AML-193 (cell line): ENCODE results near the gene MAPK11.

Source experiments
- DNase-seq, 2 experiments: peaks; one replicate each; lab custom pipeline; 2025; lab: John Stamatoyannopoulos, UW

MAPK11 gene

DNA sequence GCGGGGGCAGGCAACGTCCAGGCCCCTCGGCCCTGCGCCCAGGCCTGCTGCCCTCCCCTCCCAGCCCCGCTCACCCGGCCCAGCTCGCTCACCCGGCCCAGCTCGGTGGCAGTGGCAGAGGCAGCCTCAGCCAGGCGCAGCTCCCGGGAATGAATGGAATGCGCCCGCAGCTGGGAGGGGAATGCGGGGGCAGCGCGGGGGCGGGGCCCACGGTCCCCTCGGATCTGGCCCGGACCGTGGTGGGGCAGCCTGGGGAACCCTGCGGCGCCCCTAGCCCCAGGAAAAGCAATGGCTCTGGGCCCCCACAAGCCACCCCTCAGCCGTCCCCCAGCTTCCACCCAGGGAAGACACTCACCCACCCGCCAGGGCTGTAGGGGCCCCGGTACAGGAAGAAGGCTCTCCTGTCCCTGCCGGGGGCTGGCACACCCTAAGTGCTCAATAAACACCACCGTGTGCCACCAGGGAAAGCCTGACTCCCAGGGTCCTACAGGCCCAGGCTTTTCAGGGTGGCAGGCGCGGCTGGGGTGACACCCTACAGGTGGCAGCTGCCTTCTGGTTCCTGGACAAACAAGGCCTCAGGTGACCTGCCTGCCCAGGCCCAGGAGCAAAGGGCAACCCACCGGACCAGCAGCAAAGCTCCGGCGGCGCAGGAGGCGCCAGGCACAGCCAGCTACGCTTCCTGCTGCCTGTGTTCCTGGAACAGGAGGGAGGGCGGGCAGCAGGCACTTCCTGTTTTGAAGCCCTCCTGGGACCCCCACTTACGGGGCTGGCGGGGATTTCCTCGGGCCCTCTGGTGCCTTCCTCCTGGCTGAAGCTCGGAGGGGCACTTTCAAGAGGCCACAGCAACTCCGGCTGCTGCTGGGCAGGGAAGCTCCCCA, 23.5 kb upstream of the MAPK11 start:
- no peak for DNase-seq

DNA sequence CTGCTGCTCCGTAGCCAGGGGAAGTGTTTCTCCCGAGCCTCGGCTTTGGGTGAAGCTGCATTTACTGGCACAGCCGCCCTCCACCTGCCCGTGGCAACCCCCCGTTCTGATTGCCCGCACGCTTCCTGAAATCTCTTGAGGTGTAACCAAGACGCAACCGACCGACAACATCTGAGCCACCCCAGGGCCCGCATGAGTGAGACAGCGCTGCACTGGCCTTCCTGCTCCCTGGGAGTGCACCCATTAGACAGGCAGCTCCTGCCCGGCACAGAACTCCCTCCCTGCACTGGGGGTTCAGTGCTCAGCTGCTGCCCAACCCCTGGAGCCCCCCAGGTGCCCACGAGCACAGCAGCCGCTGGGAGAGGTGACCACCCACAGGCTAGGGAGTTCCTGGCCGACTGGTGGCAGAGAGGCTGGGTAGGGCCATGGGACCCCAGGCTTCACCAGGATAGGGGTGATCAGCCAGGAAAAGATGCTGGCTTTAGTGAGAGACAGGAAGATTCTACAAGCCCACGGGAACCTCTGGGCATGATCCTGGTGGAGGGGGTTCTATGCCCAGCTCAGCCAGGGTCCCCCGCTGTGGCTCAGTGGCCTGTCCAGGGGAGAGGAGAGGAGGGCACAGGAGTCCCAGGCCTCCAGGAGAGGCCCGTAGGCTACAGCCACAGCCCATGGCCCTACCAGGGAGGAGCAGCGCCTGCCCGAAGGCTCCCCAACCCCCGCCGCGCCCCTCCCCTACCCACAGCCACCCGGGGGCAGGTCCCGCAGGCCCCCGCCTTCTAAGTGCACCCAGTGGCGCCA, 22.7 kb upstream of the MAPK11 start:
- no peak for DNase-seq

DNA sequence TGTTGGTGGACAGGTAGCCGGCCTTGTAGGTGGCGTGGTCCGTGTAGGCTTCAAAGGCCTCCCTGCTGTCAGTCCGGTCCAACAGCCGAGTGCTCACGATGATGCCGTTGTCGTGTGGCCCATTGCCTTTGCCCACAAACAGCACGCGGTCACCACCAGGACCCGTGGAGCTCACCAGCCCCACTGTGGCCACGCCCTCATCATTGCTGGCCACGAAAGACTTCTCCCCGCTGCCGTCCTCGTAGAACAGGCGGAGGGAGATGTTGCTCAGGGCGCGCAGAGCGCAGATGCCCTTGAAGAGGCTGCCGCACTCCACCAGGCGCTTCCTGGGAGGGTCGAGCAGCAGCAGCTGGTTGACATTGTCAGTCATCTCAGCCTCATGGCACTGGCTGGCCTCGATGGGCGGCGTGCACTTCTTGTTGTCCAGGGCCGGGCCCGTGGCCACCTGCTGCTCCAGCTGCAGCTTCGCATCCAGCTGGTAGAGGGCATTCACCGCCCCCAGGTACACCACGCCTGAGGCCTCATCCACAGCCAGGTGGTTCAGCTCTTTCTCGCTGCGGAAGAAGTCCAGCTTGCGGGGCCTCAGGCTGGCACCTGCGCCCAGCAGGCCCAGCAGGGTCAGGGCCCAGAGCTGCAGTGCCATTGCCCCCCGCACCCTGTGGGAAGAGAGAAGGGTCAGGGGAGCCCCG, 19.9 kb upstream of the MAPK11 start:
- no peak for DNase-seq

DNA sequence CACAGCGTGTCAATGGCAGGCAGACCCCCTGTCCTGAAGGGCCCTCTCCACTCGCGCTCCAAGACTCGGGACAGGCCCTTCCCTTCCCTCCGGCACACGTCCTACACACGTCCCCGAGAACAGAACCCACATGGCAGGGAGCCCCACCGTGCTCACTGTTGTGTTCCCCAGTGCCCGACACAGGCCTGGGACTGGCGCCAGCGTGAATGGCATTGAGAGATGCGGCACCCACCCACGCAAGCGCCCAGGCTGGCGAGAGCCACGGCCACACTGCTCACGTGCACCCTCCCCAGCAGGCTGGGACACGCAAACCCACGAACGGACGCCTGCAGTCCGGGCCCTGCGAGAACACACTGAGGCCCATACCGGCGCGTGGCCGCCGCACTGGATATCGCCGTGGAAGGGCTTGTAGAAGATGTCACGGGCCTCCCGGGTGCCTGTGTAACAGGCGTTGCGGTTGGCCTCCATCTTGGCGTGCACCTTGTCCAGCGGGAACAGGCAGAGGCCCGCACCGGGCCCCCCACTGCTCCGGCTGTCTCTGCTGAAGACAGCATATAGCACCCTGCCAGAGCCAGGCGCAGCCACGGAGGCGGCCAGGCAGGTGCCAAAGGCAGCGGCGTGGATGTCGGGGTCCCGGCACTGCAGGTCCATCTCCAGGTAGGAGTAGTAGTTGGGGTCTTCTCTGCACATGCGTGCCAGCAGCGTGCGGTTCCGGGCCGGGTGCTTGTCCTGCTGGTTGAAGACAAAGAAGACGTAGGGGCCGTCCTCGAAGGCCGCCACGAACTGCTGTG, 19.2 kb upstream of the MAPK11 start:
- DNase-seq = no peak

DNA sequence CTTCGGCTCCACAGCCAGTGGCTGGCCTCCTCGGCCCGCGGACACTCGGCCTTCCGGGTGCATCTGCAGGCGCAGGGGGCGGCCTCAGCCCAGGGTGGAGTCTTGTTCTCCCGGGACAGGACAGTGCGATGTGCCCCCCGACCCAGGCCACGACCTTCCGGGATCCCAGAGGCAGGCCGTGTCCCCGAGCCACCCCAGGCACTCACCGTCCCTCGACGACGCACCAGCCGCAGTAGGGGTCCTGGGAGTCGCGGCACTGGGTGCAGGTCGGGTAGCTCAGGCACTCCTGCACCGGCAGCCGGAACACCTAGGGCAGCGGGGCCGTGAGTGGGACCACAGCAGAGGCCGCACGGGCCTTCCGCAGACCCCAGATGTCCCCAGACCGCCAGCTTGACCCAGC, 17.6 kb upstream of the MAPK11 start:
- no peak for DNase-seq

DNA sequence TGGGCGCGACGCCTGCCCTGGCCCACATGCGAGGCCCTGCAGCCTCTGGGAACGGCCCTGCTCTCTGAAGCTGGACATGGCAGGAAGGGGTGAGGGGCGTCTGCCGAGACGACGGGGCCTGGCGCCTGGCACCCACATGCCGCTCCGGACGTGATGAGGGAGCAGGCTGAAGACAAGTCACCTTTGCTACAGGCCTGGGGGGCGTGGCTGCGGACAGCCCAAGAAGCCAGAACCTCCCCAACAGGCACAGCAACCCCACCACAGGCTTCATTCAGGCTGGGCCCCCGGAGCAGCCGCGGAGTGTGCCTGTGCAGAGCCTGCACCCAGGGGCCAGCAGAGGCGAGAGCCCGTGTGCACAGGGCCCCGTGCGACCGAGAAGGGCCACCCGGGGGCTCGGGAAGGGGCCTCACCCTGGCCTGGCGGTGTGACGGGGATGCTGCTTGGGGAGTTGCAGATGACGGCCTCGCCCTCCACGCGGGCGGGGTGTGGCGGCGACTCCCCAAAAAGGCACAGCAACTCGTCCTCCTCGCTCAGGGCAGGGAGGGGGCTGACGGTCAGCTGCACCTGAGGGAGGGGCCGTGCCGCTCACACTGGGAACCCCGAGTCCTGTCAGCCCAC, 16.6 kb upstream of the MAPK11 start:
- DNase-seq = no peak

DNA sequence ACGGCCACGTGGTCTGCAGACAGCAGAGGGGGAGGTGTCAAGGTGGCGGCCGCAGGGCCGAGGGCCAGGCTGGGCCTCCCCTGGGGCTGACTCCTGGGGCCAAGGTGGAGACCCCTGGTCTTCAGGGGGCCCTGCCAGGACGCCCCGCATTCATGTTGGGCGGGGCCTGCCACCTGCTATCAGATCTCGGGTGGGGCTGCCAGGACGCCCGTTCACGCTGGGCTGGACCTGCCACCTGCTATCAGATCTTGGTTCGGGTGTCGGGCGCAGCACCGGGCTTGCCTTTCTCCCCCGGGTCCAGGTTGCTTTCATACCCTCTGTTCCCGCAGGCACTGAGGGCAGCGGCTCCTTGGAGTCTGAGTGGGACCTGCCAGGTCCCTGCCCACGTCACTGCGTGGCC, 16.1 kb upstream of the MAPK11 start:
- DNase-seq = no peak

DNA sequence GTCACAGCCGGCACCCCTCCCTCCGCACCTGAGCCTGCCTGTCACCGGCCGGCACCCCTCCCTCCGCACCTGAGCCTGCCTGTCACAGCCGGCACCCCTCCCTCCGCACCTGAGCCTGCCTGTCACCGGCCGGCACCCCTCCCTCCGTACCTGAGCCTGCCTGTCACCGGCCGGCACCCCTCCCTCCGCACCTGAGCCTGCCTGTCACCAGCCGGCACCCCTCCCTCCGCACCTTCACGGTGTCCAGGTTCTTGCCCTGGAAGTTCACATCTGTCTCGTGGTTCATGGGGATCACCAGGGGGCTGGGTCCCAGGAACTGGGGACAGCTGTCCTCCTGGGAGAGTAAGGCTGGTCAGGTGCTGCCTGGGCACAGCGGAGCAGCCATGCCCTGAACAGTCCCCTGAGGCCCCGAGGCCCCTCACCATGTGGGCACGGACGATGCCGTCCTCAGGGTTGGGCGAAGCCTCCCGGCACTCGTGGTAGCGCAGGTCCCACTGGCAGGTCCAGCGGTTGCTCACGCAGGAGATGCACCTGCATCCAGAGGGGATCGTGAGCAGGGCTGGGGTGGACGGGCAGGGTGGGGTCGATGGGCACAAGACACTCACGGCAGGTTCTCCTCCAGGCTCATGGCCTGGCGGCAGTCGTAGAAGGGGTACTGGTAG, 15.5 kb upstream of the MAPK11 start:
- DNase-seq = no peak

DNA sequence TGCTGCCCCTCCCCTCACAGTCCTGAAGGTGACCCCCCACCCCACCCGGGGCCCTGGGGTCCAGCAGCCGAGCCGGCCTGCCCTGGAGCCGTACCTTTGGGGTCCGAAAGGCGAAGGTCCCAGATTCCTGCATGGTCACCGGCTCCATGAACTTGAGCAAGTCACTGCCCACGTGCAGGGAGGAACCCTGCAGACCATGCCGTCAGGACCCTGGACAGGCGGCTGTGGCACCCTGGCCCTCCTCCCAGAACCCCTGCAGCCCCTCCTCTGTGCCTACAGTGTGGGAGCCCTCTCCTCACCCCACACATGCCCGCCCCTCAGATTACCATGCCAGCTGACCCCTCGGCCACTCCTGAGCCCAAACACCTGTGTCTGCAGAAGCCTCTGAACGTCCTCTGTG, 14.3 kb upstream of the MAPK11 start:
- DNase-seq = no peak

DNA sequence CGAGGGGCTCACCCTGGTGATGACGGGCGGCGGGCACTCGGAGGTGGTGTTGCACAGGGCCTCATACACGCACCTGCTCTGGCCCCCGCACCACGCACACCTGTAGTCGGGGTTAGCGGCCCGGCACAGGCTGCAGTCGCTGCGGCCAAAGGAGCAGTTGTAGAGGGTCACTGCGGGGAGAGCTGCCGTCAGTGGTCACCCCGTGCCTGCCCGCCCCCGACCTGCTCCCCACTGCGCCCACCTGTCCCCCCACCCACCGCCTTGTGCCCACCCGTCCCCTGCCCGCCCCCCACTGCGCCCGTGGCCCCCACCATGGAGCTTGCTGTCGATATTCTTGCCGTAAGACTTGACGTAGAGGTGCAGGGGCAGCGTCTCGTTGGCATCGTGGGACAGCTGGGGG, 13.6 kb upstream of the MAPK11 start:
- DNase-seq = no peak

DNA sequence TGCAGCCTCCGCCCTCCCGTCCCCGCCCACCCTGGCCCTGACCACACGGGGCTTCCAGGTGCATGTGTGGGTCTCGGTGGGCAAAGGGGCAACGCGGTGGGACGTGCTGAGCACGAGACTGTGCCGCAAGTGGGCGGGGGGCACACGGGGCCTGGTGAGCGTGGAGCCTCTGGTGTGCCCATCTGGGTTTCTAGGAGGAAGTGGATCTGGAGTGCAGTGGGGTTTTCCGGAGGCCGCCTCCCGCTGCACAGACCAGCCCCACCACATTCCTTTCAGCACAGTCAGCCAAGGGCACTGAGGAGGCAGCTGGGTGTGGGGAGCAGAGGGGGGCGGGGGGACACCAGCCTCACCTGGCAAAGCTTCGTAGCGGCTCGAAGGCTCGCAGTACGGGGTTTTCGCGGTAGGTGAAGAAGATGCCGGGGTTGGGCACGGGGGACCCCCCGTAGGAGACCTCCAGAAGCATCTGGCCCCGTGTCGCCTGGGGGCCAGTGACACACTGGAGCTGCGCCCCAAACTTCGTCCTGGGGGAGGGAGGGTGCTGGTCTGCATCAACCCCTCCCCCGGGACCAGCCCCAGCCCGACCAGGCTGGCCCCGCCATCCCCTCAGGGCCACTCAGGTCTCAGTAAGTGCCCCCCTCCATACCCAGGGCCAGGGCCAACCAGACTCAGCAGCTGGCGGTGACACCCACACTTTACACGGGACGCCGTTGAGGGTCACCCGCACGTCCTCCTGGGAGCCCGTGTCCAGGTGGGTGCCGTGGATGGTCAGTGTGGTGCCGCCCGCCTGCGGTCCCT, 12.4 kb upstream of the MAPK11 start:
- no peak for DNase-seq

DNA sequence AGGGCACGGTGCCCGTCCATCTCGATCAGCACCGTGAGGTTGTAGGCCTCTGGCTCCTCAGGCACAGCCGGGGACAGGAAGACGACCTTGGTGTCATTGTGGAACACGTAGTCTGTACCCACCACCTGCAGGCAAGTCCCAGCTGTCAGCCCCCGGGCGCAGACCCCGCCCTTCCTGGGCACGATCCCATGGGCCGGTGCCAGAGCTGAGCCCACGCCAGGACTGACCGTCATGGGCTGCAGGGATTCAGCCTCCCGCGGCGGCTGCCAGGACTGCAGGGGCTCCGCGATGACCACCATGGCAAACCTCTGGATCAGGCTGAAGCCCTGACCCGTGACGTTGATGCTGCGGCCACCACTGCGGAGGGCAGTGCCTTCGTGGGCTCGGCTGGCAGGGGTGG, 11.8 kb upstream of the MAPK11 start:
- DNase-seq = no peak

DNA sequence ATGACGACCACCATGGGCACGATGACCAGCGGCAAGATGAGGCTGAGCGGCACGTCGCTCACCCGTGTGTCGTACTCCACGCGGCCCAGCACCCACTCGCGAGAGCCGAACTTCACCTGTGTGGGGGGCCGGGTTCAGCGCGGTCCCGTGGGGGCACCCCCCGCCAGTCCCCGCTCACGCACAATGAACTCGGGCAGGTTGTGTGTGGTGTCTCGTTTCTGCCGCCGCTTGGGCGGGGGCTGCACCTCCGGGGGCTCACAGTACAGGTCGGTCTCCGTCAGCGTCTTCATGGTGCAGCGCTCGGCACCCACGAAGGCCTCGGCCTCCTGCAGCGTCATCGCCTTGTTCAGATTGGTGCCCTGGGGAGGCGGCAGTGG, 11.2 kb upstream of the MAPK11 start:
- no peak for DNase-seq

DNA sequence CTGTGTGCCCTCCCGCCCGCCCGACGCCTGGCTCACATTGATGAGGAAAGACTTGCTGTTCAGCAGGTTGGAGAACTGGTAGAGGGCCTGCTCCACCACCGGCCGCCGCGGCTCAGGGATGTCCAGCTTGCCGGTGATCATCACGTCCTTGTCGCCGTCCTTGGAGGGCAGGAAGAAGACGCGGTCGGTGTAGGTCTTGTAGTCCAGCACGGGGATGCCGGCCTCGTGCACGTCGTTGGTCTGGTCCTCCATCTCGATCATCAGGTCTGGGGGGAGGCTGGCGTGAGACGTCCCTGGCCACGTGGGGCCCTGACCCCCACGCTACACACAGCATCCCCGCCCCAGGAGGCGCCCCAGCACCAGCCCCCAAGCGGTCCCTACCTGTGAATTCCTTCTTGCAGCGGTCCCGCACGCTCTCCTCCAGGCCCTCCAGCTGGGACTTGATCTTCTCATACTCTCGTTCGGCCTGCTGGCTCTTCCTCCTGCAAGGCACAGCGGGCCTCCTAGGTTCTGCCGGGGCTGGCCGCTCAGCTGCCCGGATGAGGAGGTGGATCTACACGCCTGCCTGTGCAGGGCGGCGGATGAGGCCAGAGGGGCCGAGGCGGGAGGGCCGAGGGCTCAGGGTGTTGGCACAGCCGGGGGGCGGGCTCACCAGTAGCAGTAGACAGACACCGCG, 10.7 kb upstream of the MAPK11 start:
- DNase-seq = no peak

DNA sequence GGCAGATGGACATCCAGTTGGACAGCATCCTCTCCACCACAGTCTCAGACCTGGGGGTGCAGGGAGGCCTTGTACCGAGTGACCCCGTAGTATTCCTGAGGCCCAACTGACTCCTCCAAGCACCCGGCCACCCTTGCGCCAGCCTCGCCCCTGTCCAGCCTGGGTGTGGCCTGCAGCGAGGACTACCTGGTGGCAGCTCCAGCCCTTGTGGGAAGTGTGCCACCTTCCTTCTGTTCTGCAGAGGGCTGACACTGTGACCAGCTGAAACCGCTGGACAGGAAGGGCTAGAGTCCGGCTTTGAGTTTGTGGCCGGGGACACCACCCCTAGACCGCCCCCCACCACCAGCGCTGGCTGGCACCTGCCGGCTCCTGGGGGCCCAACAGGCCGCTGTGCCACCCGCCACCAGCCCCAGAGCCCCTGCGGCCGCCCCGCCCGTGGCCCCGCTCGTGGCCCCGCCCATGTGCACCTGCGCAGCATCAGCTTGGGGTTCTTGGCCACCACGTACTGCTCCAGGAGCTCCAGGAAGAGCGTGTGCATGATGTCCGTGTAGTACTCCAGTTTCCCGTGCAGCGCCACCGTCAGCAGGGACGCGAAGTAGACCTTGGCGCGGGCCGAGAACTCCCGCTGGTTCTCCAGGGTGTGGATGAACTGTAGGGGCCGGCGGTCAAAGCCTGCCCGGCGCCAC, 10.0 kb upstream of the MAPK11 start:
- DNase-seq = no peak

DNA sequence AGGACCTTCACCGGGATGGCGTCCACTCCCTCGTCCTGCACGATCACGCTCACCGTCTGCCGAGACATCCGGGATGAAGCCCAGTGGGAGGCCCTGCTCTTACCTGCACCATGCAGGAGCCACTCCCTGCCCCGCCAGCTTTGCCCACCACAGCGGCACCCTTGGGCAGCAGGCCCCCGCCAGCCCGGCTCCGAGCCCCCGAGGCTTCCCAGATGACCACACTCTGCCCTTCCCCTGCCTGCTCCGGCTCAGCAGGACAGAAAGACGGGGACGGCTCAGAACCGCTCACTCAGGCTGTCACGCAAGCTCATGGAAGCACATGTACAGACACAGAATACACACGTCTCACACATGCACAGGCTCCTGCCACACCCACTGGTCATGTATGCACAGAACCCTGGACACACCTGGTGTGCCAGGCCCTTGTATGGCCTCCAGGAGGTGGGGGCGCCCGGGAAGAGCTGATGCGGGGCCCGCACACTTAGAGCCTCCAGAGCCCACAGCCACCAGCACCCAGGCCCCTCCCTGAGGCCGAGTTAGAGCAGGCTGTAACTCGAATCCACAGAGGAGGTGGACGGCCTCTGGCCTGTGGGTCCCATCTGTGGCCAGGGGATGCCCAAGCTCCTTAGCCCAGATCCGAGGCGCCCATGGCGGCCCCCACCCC, 8.9 kb upstream of the MAPK11 start:
- DNase-seq = no peak

DNA sequence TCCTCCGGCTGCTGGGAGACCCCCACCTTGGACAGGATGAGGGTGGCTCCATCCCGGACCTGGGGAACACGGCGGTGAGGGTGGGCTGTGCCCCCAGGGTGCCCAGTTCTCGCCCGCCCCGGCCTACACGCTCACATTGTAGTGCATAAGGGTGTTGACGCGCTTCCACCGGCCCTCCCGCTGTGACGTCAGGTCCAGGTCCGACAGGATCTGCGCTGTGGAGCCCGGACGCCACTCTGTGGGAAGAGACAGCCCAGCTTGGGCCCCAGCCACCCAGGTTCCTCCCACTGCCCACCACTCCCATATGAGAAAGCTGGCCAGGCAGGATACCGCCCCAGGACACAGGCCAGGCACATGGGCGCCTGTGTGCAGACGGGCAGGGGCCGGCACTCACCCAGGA, 8.3 kb upstream of the MAPK11 start:
- no peak for DNase-seq

DNA sequence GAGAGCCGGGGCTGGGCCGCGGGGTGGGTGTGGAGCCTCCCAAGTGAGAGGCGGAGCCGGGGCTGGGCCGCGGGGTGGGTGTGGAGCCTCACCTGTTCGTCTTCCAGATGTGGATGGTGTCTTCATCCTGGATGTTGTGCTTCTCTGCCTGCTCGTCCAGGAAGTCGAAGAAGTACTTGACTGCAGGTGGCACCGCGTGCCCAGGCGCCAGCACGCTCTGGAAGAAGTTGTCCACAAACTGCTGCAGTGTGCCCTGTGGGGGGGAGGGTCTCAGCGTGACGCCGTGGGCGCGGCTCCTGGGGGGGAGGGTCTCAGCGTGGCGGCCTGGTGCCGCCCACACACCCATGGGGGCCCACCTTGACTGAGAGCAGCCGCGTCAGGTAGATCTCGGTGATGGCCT, 7.6 kb upstream of the MAPK11 start:
- DNase-seq = no peak
